Neural cell (in vitro differentiated cells): ENCODE measurements around the gene NDUFAF2. TPM values are rescaled to one million over a fixed set of nuclear protein-coding genes. Genes with fewer than 3 reads are reported as not detected.

ENCODE experiments used
- H2AFZ ChIP-seq: fragments of 200-600, 300-800 bp; sonication (generic), shearing (Covaris generic); 2 replicates; pipeline ENCODE4 v1.6.0; 2014; ENCODE audit warnings: low read depth, mild to moderate bottlenecking, antibody characterized with exemption, low read length, moderate library complexity
- H3F3A ChIP-seq: fragments of 200-600 bp; shearing (Covaris generic); 2 replicates; pipeline ENCODE4 v1.6.1; 2016; ENCODE audit warnings: mild to moderate bottlenecking, moderate library complexity, mixed read lengths, antibody characterized with exemption, low read length; ENCODE audit not compliant: insufficient read depth, poor library complexity, severe bottlenecking
- H3K27ac ChIP-seq: fragments of 200-600, 300-800 bp; sonication (generic), shearing (Covaris generic); 2 replicates; pipeline ENCODE4 v1.5.1; 2014; ENCODE audit warnings: mild to moderate bottlenecking, low read length, moderate library complexity
- H3K27me3 ChIP-seq: fragments of 300-800, 200-600 bp; sonication (generic), shearing (Covaris generic); 2 replicates; pipeline ENCODE4 v1.6.0; 2014; ENCODE audit warnings: mild to moderate bottlenecking, low read depth, low read length, moderate library complexity; ENCODE audit not compliant: insufficient read depth
- H3K36me3 ChIP-seq: fragments of 300-800, 200-600 bp; sonication (generic), shearing (Covaris generic); 2 replicates; pipeline ENCODE4 v1.5.1; 2014; ENCODE audit warnings: mild to moderate bottlenecking, antibody characterized with exemption, low read length, moderate library complexity; ENCODE audit not compliant: insufficient read depth
- H3K4me2 ChIP-seq: fragments of 300-800, 200-600 bp; sonication (generic), shearing (Covaris generic); 2 replicates; pipeline ENCODE4 v1.6.0; 2014; ENCODE audit warnings: mild to moderate bottlenecking, low read length
- H3K4me3 ChIP-seq: fragments of 300-800, 200-600 bp; sonication (generic), shearing (Covaris generic); 2 replicates; pipeline ENCODE4 v1.5.1; 2014; ENCODE audit warnings: mild to moderate bottlenecking, low read length, moderate library complexity
- H3K79me2 ChIP-seq: fragments of 200-600 bp; shearing (Covaris generic); replicated peaks from 2 replicates; pipeline ENCODE4 v1.6.0; 2014; ENCODE audit warnings: mild to moderate bottlenecking, low read length, moderate library complexity; ENCODE audit not compliant: insufficient read depth
- H3K9ac ChIP-seq: fragments of 300-800, 200-600 bp; sonication (generic), shearing (Covaris generic); 2 replicates; pipeline ENCODE4 v1.6.1; 2016; ENCODE audit warnings: mild to moderate bottlenecking, low read length, mixed read lengths
- H3K9me2 ChIP-seq: fragments of 200-600 bp; shearing (Covaris generic); 2 replicates; pipeline ENCODE4 v1.6.1; 2016; ENCODE audit warnings: mild to moderate bottlenecking, low read length, mixed read lengths; ENCODE audit not compliant: insufficient read depth
- H3K9me3 ChIP-seq: fragments of 200-600, 300-800 bp; sonication (generic), shearing (Covaris generic); 2 replicates; pipeline ENCODE4 v1.6.1; 2016; ENCODE audit warnings: mild to moderate bottlenecking, mixed run types, low read length, moderate library complexity, mixed read lengths
- H4K20me1 ChIP-seq: fragments of 200-600 bp; shearing (Covaris generic); 2 replicates; pipeline ENCODE4 v1.6.1; 2016; ENCODE audit warnings: mild to moderate bottlenecking, mixed run types; ENCODE audit not compliant: insufficient read depth
- EP300 ChIP-seq: fragments of 450-650 bp; conservative IDR thresholded peaks from 2 replicates; pipeline ENCODE4 v1.6.1; 2014; ENCODE audit warnings: antibody characterized with exemption, mild to moderate bottlenecking, moderate library complexity; ENCODE audit not compliant: poor library complexity, severe bottlenecking
- EZH2 ChIP-seq: fragments of 200-600, 300-800 bp; shearing (Covaris generic), sonication (generic); IDR thresholded peaks from 2 replicates; pipeline ENCODE4 v1.6.1; 2014; ENCODE audit warnings: antibody characterized with exemption, low read length, borderline replicate concordance, mild to moderate bottlenecking; ENCODE audit not compliant: insufficient read depth, poor library complexity, severe bottlenecking
- MXI1 ChIP-seq: fragments of 450-650 bp; conservative IDR thresholded peaks from 2 replicates; pipeline ENCODE4 v1.6.1; 2014; ENCODE audit warnings: antibody characterized with exemption, mild to moderate bottlenecking; ENCODE audit not compliant: poor library complexity, severe bottlenecking
- POLR2AphosphoS5 ChIP-seq: IDR thresholded peaks from 2 replicates; pipeline ENCODE4 v1.6.1; 2012
- RAD21 ChIP-seq: fragments of 450-650 bp; conservative IDR thresholded peaks from 2 replicates; pipeline ENCODE4 v1.6.1; 2014; ENCODE audit warnings: antibody characterized with exemption, mild to moderate bottlenecking, moderate library complexity
- SMC3 ChIP-seq: fragments of 450-650 bp; conservative IDR thresholded peaks from 2 replicates; pipeline ENCODE4 v1.6.1; 2014; ENCODE audit warnings: antibody characterized with exemption, mild to moderate bottlenecking, moderate library complexity; ENCODE audit not compliant: poor library complexity
- TAF1 ChIP-seq: IDR thresholded peaks from 2 replicates; pipeline ENCODE4 v1.6.1; 2012; ENCODE audit warnings: low read depth
- polyA plus RNA-seq: library from polyadenylated mRNA; depleted of rRNA; stranded (reverse); fragments of >200 nt; gene quantifications from 2 replicates; pipeline ENCODE4 v1.2.3, GENCODE V29; 2014
- TF ChIP-seq, protein P1 (sequence below): fragments of 450-650 bp; IDR thresholded peaks from 2 replicates; pipeline ENCODE4 v1.5.1; 2014; ENCODE audit warnings: antibody characterized with exemption, mild to moderate bottlenecking, moderate library complexity; ENCODE audit not compliant: poor library complexity, severe bottlenecking
- TF ChIP-seq, protein P2 (sequence below): IDR thresholded peaks from 2 replicates; pipeline ENCODE4 v1.6.1; 2012; ENCODE audit warnings: borderline replicate concordance

NDUFAF2 gene
- polyA plus RNA-seq, 1 donor from 2014 or later: 53.6 TPM

DNA sequence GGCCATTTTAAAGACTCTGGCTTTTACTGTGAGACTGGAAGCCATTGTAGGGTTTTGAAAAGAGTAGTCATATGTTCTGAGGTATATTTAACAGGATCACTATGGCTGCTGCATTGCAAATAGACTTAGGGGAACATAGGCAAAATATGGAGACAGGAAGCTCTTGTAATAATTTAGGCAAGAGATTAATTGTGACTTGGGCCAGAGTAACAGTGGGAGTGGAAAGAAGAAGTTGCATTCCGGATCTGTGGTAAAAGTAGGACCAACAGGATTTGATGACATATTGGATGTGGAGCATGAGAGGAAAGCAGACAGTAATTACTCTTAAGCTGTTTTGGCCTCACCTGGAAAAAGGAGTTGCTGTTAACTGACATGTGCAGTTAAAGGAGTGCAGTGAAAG, 131.6 kb downstream of the NDUFAF2 start:
- no peaks in the 10 kb centered on the region for H3K27me3 ChIP-seq
- TF ChIP-seq POLR2AphosphoS5 (no peak), SMC3 (no peak), MXI1 (no peak), EP300 (no peak), RAD21 (no peak), EZH2 (no peak), TAF1 (no peak)
- TF ChIP-seq, protein P1, sequence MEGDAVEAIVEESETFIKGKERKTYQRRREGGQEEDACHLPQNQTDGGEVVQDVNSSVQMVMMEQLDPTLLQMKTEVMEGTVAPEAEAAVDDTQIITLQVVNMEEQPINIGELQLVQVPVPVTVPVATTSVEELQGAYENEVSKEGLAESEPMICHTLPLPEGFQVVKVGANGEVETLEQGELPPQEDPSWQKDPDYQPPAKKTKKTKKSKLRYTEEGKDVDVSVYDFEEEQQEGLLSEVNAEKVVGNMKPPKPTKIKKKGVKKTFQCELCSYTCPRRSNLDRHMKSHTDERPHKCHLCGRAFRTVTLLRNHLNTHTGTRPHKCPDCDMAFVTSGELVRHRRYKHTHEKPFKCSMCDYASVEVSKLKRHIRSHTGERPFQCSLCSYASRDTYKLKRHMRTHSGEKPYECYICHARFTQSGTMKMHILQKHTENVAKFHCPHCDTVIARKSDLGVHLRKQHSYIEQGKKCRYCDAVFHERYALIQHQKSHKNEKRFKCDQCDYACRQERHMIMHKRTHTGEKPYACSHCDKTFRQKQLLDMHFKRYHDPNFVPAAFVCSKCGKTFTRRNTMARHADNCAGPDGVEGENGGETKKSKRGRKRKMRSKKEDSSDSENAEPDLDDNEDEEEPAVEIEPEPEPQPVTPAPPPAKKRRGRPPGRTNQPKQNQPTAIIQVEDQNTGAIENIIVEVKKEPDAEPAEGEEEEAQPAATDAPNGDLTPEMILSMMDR: no peak
- TF ChIP-seq, protein P2, sequence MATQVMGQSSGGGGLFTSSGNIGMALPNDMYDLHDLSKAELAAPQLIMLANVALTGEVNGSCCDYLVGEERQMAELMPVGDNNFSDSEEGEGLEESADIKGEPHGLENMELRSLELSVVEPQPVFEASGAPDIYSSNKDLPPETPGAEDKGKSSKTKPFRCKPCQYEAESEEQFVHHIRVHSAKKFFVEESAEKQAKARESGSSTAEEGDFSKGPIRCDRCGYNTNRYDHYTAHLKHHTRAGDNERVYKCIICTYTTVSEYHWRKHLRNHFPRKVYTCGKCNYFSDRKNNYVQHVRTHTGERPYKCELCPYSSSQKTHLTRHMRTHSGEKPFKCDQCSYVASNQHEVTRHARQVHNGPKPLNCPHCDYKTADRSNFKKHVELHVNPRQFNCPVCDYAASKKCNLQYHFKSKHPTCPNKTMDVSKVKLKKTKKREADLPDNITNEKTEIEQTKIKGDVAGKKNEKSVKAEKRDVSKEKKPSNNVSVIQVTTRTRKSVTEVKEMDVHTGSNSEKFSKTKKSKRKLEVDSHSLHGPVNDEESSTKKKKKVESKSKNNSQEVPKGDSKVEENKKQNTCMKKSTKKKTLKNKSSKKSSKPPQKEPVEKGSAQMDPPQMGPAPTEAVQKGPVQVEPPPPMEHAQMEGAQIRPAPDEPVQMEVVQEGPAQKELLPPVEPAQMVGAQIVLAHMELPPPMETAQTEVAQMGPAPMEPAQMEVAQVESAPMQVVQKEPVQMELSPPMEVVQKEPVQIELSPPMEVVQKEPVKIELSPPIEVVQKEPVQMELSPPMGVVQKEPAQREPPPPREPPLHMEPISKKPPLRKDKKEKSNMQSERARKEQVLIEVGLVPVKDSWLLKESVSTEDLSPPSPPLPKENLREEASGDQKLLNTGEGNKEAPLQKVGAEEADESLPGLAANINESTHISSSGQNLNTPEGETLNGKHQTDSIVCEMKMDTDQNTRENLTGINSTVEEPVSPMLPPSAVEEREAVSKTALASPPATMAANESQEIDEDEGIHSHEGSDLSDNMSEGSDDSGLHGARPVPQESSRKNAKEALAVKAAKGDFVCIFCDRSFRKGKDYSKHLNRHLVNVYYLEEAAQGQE: no peak
- H3K79me2 ChIP-seq: no peaks in the 10 kb centered on the region
- H3K9ac ChIP-seq: no peak overlapping the region
- H4K20me1 ChIP-seq: no peaks in the 10 kb centered on the region
- H3K4me2 ChIP-seq: no peak overlapping the region
- no peak overlapping the region for H3K4me3 ChIP-seq
- no peaks in the 10 kb centered on the region for H3K36me3 ChIP-seq
- H3K9me3 ChIP-seq: no peaks in the 10 kb centered on the region
- H3K27ac ChIP-seq: no peak overlapping the region
- no peak overlapping the region for H2AFZ ChIP-seq
- H3K9me2 ChIP-seq: no peaks in the 10 kb centered on the region
- H3F3A ChIP-seq: no peaks in the 10 kb centered on the region

DNA sequence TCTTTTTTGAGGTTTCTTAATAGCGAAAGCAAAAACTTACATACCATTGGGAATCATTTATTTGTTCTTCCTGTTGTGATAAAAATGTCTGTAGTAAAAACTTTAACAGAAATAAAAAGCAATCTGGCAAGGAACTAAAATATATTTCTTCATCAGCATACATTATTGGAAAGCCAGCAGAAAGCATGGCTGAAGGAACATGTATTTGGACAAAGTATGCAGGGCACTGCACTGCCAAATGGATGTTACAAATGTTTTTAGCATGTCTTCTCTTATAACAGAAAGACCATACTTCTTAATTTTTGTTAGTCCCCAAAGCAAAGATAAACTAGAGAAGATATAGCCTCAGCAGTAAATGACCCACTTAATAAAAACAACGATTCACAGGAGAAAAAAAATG, 136.7 kb downstream of the NDUFAF2 start:
- TF ChIP-seq POLR2AphosphoS5 (no peak), SMC3 (no peak), EP300 (no peak)
- Histone ChIP-seq H3K36me3 (no peaks in the 10 kb centered on the region), H3F3A (no peaks in the 10 kb centered on the region)

More for the DNA sequence above, 136.7 kb downstream of the NDUFAF2 start:
- Histone ChIP-seq H4K20me1 (no peaks in the 10 kb centered on the region), H3K27me3 (no peaks in the 10 kb centered on the region), H3K9me3 (no peaks in the 10 kb centered on the region), H3K79me2 (no peaks in the 10 kb centered on the region), H3K27ac (no peak overlapping the region), H2AFZ (no peak overlapping the region), H3K4me2 (no peak overlapping the region), H3K9me2 (no peaks in the 10 kb centered on the region), H3K9ac (no peak overlapping the region), H3K4me3 (no peak overlapping the region)
